Psoas muscle (tissue), 8 donors: ENCODE results near the gene LSMEM2. TPM values are rescaled to one million over a fixed set of nuclear protein-coding genes. Genes with fewer than 3 reads are reported as not detected.

Experiments used
- ATAC-seq, 4 donors: fragments of 200-7000 bp; cut with Tn5 transposase; one replicate each; pipeline ENCODE4 v1.9.1; 2020; ENCODE audit warnings: moderate library complexity in 3 of 4, mild to moderate bottlenecking in 2 of 4
- DNase-seq, 2 donors: peaks; one replicate each; pipeline ENCODE4 v3.0.0-alpha.2; 2020
- H3K27ac ChIP-seq: fragments of 200-600 bp; one replicate; pipeline ENCODE4 v1.8.0; 2022
- H3K27me3 ChIP-seq, 3 donors: fragments of 200-600 bp in 1 of 3; one replicate each; pipeline versions ENCODE4 v1.6.1 to v1.8.0; 2013 to 2022; ENCODE audit warnings: low read length in 2 of 3, mild to moderate bottlenecking in 2 of 3, moderate library complexity in 1 of 3; ENCODE audit not compliant: insufficient read depth in 3 of 3
- H3K36me3 ChIP-seq, 2 donors: fragments of 200-600 bp in 1 of 2; one replicate each; pipeline versions ENCODE4 v1.6.1 to v1.8.0; 2013 to 2022; ENCODE audit warnings: low read depth in 1 of 2, mild to moderate bottlenecking in 1 of 2, moderate library complexity in 1 of 2; ENCODE audit not compliant: insufficient read depth in 1 of 2
- H3K4me1 ChIP-seq: fragments of 200-600 bp; one replicate; pipeline ENCODE4 v1.8.0; 2022
- H3K4me3 ChIP-seq: fragments of 200-600 bp; one replicate; pipeline ENCODE4 v1.8.0; 2022; ENCODE audit warnings: mild to moderate bottlenecking
- H3K9me3 ChIP-seq: fragments of 200-600 bp; one replicate; pipeline ENCODE4 v1.8.0; 2022
- WGBS, 3 donors: extraction: QIAGEN DNeasy Blood & Tissue Kit; methylation state at CpG; one replicate each; pipeline versions ENCODE4 v1.1.6 to v1.1.7; 2013; 5-methylcytosine and 5-hydroxymethylcytosine counted together
- intact Hi-C, 2 donors: fragments of 100-400 bp; cut with DNase I; formaldehyde crosslinking; loops; one replicate each; pipeline versions ENCODE4 v1.11.0 to v1.14.2; 2022
- polyA plus RNA-seq, 3 donors: library from polyadenylated mRNA; stranded (reverse); fragments of 200-250 nt; gene quantifications; one replicate each; pipeline ENCODE4 v1.2.3, GENCODE V29; 2013
- total RNA-seq, 4 donors: library from RNA; stranded (reverse); fragmentation: NEBNext Ultra II Directional in 2 of 4; extraction: Animal tissue kit (Norgen Biotek cat#: 25700) in 2 of 4; gene quantifications; one replicate each; pipeline versions ENCODE4 v1.2.1 to v1.2.4, GENCODE V29; 2021 to 2023
- TF ChIP-seq, protein P1 (sequence below): fragments of 200-600 bp; IDR thresholded peaks from one replicate; pipeline ENCODE4 v1.8.0; 2022; ENCODE audit warnings: antibody characterized with exemption
- donor health status: healthy with polysubstance abuse.
- donor health status: DM: no; HTN: no; CAD: no; lungs with moderate emphysema.
- donor health status: Bipolar disorder and iron deficiency.
- donor health status: healthy.
- donor health status: DM: yes; HTN: yes; CAD: no.
- donor health status: DM: no; HTN: no; CAD: no.
- donor health status: DM: no; HTN: no; CAD: no.
- donor health status: DM: yes; HTN: yes; CAD: no.

Gene LSMEM2
- total and polyA plus RNA-seq, 7 donors = 0.61 to 13.1 (median 1.1) TPM

GRCh38 chr3:50323614-50324199, 44.8 kb downstream of the LSMEM2 start:
- no peaks in the 10 kb centered on the region for H3K27me3 ChIP-seq
- DNase-seq (peak; percentile 57 to 77), ATAC-seq (no peak)
- WGBS, 3 donors = 56 to 59% (median 58%) methylated on average over 5 of the region's 5 CpGs
- H3K36me3 ChIP-seq = peaks cover 0 to 34% of the 10 kb centered on the region in 2 donors
- H3K4me1 ChIP-seq = peaks cover 45% of the 10 kb centered on the region
- intact Hi-C loops = no loop called here
- peak overlapping the region; percentile 93 for H3K27ac ChIP-seq
- TF ChIP-seq, protein P1, sequence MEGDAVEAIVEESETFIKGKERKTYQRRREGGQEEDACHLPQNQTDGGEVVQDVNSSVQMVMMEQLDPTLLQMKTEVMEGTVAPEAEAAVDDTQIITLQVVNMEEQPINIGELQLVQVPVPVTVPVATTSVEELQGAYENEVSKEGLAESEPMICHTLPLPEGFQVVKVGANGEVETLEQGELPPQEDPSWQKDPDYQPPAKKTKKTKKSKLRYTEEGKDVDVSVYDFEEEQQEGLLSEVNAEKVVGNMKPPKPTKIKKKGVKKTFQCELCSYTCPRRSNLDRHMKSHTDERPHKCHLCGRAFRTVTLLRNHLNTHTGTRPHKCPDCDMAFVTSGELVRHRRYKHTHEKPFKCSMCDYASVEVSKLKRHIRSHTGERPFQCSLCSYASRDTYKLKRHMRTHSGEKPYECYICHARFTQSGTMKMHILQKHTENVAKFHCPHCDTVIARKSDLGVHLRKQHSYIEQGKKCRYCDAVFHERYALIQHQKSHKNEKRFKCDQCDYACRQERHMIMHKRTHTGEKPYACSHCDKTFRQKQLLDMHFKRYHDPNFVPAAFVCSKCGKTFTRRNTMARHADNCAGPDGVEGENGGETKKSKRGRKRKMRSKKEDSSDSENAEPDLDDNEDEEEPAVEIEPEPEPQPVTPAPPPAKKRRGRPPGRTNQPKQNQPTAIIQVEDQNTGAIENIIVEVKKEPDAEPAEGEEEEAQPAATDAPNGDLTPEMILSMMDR = no peak
- H3K9me3 ChIP-seq = no peaks in the 10 kb centered on the region
- peak overlapping the region; percentile 90 for H3K4me3 ChIP-seq

- Histone ChIP-seq H3K36me3 (peaks cover 0 to 33% of the 10 kb centered on the region in 2 donors), H3K9me3 (no peaks in the 10 kb centered on the region), H3K4me3 (peak overlapping the region; percentile 28), H3K4me1 (peaks cover 40% of the 10 kb centered on the region), H3K27ac (peak overlapping the region; percentile 93), H3K27me3 (no peaks in the 10 kb centered on the region)
- TF ChIP-seq, protein P1 = peak; percentile 85
- WGBS, 3 donors = 29 to 47% (median 43%) methylated on average over 4 of the region's 4 CpGs
- peak in 1 of 4 donors; percentile 26 for ATAC-seq
- peak; percentile 74 to 85 for DNase-seq
- intact Hi-C loops = loop anchor here in 1 of 2 donors (5.0 kb wide), 1 partner anchor 62 kb away; no protein-coding TSS in a partner anchor
Measured at GRCh38 chr3:50324351-50325112, 45.6 kb downstream of the LSMEM2 start.

GRCh38 chr3:50325113-50325480, 46.2 kb downstream of the LSMEM2 start:
- Histone ChIP-seq H3K27me3 (no peaks in the 10 kb centered on the region), H3K9me3 (no peaks in the 10 kb centered on the region), H3K27ac (no peak overlapping the region), H3K4me1 (peaks cover 35% of the 10 kb centered on the region), H3K36me3 (peaks cover 0 to 35% of the 10 kb centered on the region in 2 donors), H3K4me3 (no peak overlapping the region)
- DNase-seq (no peak), ATAC-seq (no peak)
- 77 to 100% (median 85%) methylated on average over 2 of the region's 2 CpGs for WGBS, 3 donors
- intact Hi-C loops = loop anchor here in 1 of 2 donors (5.0 kb wide), 1 partner anchor 63 kb away; no protein-coding TSS in a partner anchor
- TF ChIP-seq, protein P1 = no peak

DNA sequence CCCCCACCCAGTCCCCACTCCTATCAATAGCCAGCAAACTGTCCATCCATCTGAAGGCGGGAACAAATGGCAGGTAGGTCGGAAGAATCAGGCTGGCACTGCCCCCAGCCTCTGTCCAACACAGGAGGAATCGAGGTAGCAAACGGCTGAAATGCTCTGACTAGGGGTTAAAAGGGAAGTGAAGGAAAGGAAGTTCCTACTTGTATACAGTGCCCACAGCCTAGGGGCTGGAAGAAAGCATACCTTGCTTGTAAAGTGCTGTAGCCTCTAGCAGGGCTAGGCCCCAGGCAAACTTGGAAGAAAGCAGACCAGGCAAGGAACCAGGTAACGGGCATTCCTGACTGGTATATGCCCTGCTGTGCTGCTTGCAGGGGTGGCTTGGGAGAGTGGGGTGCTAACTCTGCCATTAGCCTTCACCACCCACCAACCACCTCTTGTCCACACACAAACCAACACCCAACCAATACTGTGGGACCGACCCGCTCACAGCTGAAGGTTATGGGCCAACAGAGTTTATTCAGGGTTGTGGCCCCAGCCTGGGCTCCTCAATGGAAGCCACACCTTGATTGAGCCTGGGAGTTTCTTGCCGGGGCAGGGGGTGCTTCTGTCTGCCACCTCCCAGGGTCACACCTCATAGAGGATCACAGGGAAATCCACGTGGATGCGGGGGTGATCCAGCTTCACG, 46.8 kb downstream of the LSMEM2 start:
- H3K27me3 ChIP-seq = no peaks in the 10 kb centered on the region
- TF ChIP-seq, protein P1 = no peak
- H3K4me1 ChIP-seq = peaks cover 31% of the 10 kb centered on the region
- H3K4me3 ChIP-seq = no peak overlapping the region
- H3K9me3 ChIP-seq = no peaks in the 10 kb centered on the region
- ATAC-seq (no peak), DNase-seq (peak; percentile 7 to 48)
- intact Hi-C loops = loop anchor here in 1 of 2 donors (5.0 kb wide), 1 partner anchor 63 kb away; no protein-coding TSS in a partner anchor
- H3K27ac ChIP-seq = no peak overlapping the region
- 82 to 89% (median 84%) methylated on average over 11 of the region's 11 CpGs for WGBS, 3 donors
- peaks cover 0 to 40% of the 10 kb centered on the region in 2 donors for H3K36me3 ChIP-seq
